ENCODE measurements around the gene OR5AC2. TPM values are rescaled to one million over a fixed set of nuclear protein-coding genes. Genes with fewer than 3 reads are reported as not detected.

The OR5AC2 gene, protein sequence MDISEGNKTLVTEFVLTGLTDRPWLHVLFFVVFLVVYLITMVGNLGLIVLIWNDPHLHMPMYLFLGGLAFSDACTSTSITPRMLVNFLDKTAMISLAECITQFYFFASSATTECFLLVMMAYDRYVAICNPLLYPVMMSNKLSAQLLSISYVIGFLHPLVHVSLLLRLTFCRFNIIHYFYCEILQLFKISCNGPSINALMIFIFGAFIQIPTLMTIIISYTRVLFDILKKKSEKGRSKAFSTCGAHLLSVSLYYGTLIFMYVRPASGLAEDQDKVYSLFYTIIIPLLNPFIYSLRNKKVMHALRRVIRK
- total RNA-seq, result not detected in 2 replicates

GRCh38 chr3:98086873-98087272 is at the start of gene OR5AC2:
OR5AC2 (plus strand) TSS chr3:98087173; CDS start chr3:98087173, 0 bp downstream.

DNA sequence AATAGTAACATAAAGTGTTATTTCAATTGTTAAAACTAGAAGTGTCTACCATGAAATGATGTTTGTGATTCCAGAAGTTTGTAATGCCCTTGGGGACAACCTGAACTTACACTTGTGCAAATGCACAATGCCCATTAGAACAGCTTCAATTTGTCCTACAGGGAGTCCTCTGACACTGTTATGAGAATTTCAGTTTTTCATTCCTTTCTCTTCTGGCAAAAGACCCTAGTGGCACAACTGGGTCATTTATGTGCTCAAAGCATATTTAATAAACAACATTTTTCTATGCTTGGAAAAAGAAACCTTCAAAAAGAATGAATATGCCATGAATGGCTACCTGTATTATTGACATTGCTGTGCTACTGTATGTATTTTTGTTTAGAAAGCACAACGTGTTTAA is 43.4 kb downstream of the OR5AC2 start, which contains the start of gene OR5H1:
OR5H1 (plus strand) TSS at position 301 of the 400 bp plus-strand sequence. CDS start 1,977 bp downstream, outside the sequence.

Other genes with a start within 250 kb of the OR5AC2 start
- 33.5 and 41.1 TPM in 2 replicates for gene RIOX2, start 114.7 kb upstream of the OR5AC2 start, total RNA-seq
- gene GABRR3, start 51.9 kb upstream of the OR5AC2 start, total RNA-seq, result not detected in 2 replicates
- not detected in 2 replicates for gene OR5H1, start 43.5 kb downstream of the OR5AC2 start, total RNA-seq
- gene OR5H14, start 60.3 kb downstream of the OR5AC2 start, total RNA-seq, result not detected in 2 replicates
- gene OR5H15, start 79.5 kb downstream of the OR5AC2 start, total RNA-seq, result not detected in 2 replicates
- gene OR5H6, start 177.1 kb downstream of the OR5AC2 start, total RNA-seq, result not detected in 2 replicates
- not detected in 2 replicates for gene OR5H2, start 195.3 kb downstream of the OR5AC2 start, total RNA-seq

All from tracheal epithelial cell (primary cell).